SK-N-SH treated with all-trans-retinoic acid at 6 μM for 48 hours (cell line): ENCODE data around the gene C8A.

Experiments used
- ATAC-seq: fragments of 200-7000 bp; cut with Tn5 transposase; 3 replicates; pipeline ENCODE4 v1.9.1; 2020; ENCODE audit warnings: mild to moderate bottlenecking, moderate library complexity
- ARNTL ChIP-seq: fragments of 450-650 bp; formaldehyde crosslinking; IDR thresholded peaks from 2 replicates; pipeline ENCODE4 v1.5.0; 2020; ENCODE audit warnings: low read depth, mild to moderate bottlenecking, moderate library complexity, borderline replicate concordance
- CSDC2 ChIP-seq: fragments of 250-450 bp; sonication (Bioruptor Pico); IDR thresholded peaks from 2 replicates; pipeline ENCODE4 v1.5.0; 2020; ENCODE audit warnings: mild to moderate bottlenecking, moderate library complexity
- GLIS3 ChIP-seq: fragments of 250-450 bp; sonication (Bioruptor Pico); IDR thresholded peaks from 2 replicates; pipeline ENCODE4 v1.5.0; 2020; ENCODE audit warnings: mild to moderate bottlenecking, moderate library complexity
- ISL1 ChIP-seq: fragments of 250-450 bp; sonication (Bioruptor Pico); IDR thresholded peaks from 2 replicates; pipeline ENCODE4 v2.1.2; 2022; ENCODE audit warnings: mild to moderate bottlenecking, moderate library complexity
- OSR1 ChIP-seq: fragments of 250-450 bp; sonication (Bioruptor Pico); IDR thresholded peaks from 2 replicates; pipeline ENCODE4 v1.8.0; 2022; ENCODE audit warnings: moderate library complexity, mild to moderate bottlenecking, inconsistent platforms
- PPARA ChIP-seq: fragments of 250-450 bp; sonication (Bioruptor Pico); IDR thresholded peaks from 2 replicates; pipeline ENCODE4 v1.5.0; 2020; ENCODE audit warnings: mild to moderate bottlenecking, borderline replicate concordance
- RARB ChIP-seq: fragments of 250-450 bp; sonication (Bioruptor Pico); IDR thresholded peaks from 2 replicates; pipeline ENCODE4 v1.8.0; 2021; ENCODE audit warnings: mild to moderate bottlenecking, moderate library complexity
- SNAI2 ChIP-seq: fragments of 250-450 bp; sonication (Bioruptor Pico); IDR thresholded peaks from 2 replicates; pipeline ENCODE4 v1.5.0; 2020; ENCODE audit warnings: mild to moderate bottlenecking, moderate library complexity
- TCF4 ChIP-seq: fragments of 250-450 bp; sonication (Bioruptor Pico); IDR thresholded peaks from 2 replicates; pipeline ENCODE4 v1.8.0; 2021; ENCODE audit warnings: mild to moderate bottlenecking, moderate library complexity, borderline replicate concordance
- TOX ChIP-seq: fragments of 250-450 bp; sonication (Bioruptor Pico); IDR thresholded peaks from 2 replicates; pipeline ENCODE4 v1.8.0; 2021; ENCODE audit warnings: mild to moderate bottlenecking, moderate library complexity, borderline replicate concordance
- ZFP3 ChIP-seq: fragments of 250-450 bp; sonication (Bioruptor Pico); IDR thresholded peaks from 2 replicates; pipeline ENCODE4 v1.5.0; 2020; ENCODE audit warnings: mild to moderate bottlenecking, moderate library complexity
- ZFP30 ChIP-seq: fragments of 450-650 bp; formaldehyde crosslinking; IDR thresholded peaks from 2 replicates; pipeline ENCODE4 v1.5.0; 2022; ENCODE audit warnings: mild to moderate bottlenecking, moderate library complexity
- ZNF565 ChIP-seq: fragments of 450-650 bp; formaldehyde crosslinking; conservative IDR thresholded peaks from 2 replicates; pipeline ENCODE4 v1.5.0; 2020; ENCODE audit warnings: low read depth, mild to moderate bottlenecking, moderate library complexity
- ZNF70 ChIP-seq: fragments of 450-650 bp; formaldehyde crosslinking; IDR thresholded peaks from 2 replicates; pipeline ENCODE4 v1.5.0; 2020; ENCODE audit warnings: mild to moderate bottlenecking, moderate library complexity
- TF ChIP-seq, protein P1 (sequence below): fragments of 250-450 bp; sonication (Bioruptor Pico); IDR thresholded peaks from 2 replicates; pipeline ENCODE4 v1.8.0; 2021; ENCODE audit warnings: low read depth, mild to moderate bottlenecking, moderate library complexity, borderline replicate concordance
- TF ChIP-seq, protein P2 (sequence below): fragments of 250-450 bp; sonication (Bioruptor Pico); IDR thresholded peaks from 2 replicates; pipeline ENCODE4 v1.5.1; 2020; ENCODE audit warnings: low read depth, mild to moderate bottlenecking, moderate library complexity
- TF ChIP-seq, protein P3 (sequence below): fragments of 250-450 bp; sonication (Bioruptor Pico); IDR thresholded peaks from 2 replicates; pipeline ENCODE4 v1.5.0; 2020; ENCODE audit warnings: mild to moderate bottlenecking, moderate library complexity
- TF ChIP-seq, protein P4 (sequence below): fragments of 250-450 bp; sonication (Bioruptor Pico); IDR thresholded peaks from 2 replicates; pipeline ENCODE4 v1.5.1; 2021; ENCODE audit warnings: mild to moderate bottlenecking, moderate library complexity

Gene C8A

DNA sequence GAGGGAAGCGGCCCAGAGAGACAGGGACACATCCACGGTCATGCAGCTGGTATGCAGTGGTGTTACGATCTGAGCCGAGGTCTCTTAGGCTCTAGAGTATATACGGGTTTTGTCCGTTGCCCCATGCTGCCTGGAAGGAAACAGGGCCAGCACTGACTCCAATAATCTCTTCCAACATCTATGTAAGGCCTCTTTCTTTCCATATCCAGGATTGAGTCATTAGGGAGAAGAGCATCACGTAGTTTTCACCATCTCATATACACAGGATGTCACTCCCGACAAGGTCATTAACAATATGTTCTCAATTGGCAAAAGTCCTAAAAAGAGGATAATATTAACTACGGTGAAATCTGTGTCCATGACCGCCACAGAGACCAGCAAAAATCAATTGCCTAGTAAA lies 106.8 kb downstream of the C8A start:
- no peak for TF ChIP-seq SNAI2 (CRISPR knock-in tag)
- no peak for TF ChIP-seq TOX
- TF ChIP-seq, protein P1, sequence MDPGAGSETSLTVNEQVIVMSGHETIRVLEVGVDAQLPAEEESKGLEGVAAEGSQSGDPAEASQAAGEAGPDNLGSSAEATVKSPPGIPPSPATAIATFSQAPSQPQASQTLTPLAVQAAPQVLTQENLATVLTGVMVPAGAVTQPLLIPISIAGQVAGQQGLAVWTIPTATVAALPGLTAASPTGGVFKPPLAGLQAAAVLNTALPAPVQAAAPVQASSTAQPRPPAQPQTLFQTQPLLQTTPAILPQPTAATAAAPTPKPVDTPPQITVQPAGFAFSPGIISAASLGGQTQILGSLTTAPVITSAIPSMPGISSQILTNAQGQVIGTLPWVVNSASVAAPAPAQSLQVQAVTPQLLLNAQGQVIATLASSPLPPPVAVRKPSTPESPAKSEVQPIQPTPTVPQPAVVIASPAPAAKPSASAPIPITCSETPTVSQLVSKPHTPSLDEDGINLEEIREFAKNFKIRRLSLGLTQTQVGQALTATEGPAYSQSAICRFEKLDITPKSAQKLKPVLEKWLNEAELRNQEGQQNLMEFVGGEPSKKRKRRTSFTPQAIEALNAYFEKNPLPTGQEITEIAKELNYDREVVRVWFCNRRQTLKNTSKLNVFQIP: no peak
- TF ChIP-seq TCF4 (CRISPR knock-in tag): no peak
- TF ChIP-seq, protein P2, sequence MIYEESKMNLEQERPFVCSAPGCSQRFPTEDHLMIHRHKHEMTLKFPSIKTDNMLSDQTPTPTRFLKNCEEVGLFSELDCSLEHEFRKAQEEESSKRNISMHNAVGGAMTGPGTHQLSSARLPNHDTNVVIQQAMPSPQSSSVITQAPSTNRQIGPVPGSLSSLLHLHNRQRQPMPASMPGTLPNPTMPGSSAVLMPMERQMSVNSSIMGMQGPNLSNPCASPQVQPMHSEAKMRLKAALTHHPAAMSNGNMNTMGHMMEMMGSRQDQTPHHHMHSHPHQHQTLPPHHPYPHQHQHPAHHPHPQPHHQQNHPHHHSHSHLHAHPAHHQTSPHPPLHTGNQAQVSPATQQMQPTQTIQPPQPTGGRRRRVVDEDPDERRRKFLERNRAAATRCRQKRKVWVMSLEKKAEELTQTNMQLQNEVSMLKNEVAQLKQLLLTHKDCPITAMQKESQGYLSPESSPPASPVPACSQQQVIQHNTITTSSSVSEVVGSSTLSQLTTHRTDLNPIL (CRISPR knock-in tag): no peak
- no peak for TF ChIP-seq RARB (CRISPR knock-in tag)
- no peak for TF ChIP-seq ZNF565 (CRISPR knock-in tag)
- TF ChIP-seq ZNF70 (CRISPR knock-in tag): no peak
- TF ChIP-seq, protein P3, sequence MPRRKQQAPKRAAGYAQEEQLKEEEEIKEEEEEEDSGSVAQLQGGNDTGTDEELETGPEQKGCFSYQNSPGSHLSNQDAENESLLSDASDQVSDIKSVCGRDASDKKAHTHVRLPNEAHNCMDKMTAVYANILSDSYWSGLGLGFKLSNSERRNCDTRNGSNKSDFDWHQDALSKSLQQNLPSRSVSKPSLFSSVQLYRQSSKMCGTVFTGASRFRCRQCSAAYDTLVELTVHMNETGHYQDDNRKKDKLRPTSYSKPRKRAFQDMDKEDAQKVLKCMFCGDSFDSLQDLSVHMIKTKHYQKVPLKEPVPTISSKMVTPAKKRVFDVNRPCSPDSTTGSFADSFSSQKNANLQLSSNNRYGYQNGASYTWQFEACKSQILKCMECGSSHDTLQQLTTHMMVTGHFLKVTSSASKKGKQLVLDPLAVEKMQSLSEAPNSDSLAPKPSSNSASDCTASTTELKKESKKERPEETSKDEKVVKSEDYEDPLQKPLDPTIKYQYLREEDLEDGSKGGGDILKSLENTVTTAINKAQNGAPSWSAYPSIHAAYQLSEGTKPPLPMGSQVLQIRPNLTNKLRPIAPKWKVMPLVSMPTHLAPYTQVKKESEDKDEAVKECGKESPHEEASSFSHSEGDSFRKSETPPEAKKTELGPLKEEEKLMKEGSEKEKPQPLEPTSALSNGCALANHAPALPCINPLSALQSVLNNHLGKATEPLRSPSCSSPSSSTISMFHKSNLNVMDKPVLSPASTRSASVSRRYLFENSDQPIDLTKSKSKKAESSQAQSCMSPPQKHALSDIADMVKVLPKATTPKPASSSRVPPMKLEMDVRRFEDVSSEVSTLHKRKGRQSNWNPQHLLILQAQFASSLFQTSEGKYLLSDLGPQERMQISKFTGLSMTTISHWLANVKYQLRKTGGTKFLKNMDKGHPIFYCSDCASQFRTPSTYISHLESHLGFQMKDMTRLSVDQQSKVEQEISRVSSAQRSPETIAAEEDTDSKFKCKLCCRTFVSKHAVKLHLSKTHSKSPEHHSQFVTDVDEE (CRISPR knock-in tag): no peak
- TF ChIP-seq PPARA (CRISPR knock-in tag): no peak
- TF ChIP-seq ISL1: no peak
- TF ChIP-seq ARNTL (CRISPR knock-in tag): no peak
- ATAC-seq: no peak

DNA sequence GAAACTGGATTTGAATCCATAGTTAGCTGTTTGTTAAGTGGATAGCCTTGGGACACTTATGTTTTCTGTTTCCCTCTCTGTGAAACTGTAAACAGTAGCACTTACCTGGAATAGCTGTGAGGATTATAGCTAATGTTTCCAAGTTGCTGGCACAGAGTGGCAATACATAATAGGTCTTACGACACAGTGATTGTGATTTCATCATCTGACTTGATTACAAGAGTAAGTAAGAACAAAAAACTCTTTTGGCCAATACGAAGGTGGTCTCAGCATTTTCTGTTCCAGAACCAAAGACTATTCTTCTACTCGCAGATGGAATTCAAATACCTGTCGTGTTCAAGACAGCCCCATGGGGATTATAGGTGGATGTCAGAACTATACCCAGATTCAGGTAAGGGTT lies 109.1 kb downstream of the C8A start:
- no peak for ATAC-seq
- no peak for TF ChIP-seq CSDC2
- no peak for TF ChIP-seq ZNF70 (CRISPR knock-in tag)
- TF ChIP-seq, protein P4, sequence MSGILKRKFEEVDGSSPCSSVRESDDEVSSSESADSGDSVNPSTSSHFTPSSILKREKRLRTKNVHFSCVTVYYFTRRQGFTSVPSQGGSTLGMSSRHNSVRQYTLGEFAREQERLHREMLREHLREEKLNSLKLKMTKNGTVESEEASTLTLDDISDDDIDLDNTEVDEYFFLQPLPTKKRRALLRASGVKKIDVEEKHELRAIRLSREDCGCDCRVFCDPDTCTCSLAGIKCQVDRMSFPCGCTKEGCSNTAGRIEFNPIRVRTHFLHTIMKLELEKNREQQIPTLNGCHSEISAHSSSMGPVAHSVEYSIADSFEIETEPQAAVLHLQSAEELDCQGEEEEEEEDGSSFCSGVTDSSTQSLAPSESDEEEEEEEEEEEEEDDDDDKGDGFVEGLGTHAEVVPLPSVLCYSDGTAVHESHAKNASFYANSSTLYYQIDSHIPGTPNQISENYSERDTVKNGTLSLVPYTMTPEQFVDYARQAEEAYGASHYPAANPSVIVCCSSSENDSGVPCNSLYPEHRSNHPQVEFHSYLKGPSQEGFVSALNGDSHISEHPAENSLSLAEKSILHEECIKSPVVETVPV (CRISPR knock-in tag): no peak
- TF ChIP-seq GLIS3 (CRISPR knock-in tag): no peak
- TF ChIP-seq ZNF565 (CRISPR knock-in tag): no peak
- TF ChIP-seq ZFP30: no peak

DNA sequence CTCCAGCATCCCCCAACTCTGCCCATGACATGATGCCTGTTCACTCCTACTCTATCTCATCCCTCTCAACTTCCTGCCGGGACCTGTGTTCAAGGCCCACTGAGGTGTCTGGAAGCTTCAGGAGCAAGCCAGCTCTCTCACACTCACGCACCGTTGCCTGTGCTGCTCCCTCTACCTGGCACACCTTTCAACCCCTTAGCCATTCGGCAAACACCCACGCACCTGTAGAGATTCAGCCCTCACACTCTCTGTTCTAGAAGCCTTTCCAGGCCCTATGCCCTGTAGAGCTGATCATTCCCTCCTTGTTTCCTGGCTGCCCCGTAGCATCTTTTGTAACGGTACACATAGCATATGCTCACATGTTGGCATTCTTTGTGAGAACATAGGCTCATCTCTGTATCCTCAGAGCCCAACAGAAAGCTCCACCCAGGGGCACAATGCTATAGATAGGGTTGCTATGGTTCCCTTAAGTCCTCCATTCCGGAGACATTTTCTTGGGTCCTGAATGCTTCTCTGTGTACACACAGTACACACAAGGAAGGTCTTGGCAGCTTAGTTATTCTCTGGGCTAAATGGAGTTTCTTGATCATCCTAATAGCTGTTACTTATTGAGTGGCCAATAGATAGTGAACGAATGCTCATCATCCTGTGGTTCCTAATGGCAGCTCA lies 109.9 kb downstream of the C8A start:
- TF ChIP-seq, protein P2 (CRISPR knock-in tag): no peak
- TF ChIP-seq PPARA (CRISPR knock-in tag): no peak
- no peak for TF ChIP-seq ARNTL (CRISPR knock-in tag)
- no peak for TF ChIP-seq TCF4 (CRISPR knock-in tag)
- TF ChIP-seq RARB (CRISPR knock-in tag): no peak
- no peak for TF ChIP-seq OSR1 (CRISPR knock-in tag)
- TF ChIP-seq, protein P3 (CRISPR knock-in tag): no peak
- TF ChIP-seq, protein P4 (CRISPR knock-in tag): no peak
- TF ChIP-seq GLIS3 (CRISPR knock-in tag): no peak
- TF ChIP-seq ZFP3 (CRISPR knock-in tag): no peak
- no peak for TF ChIP-seq ZFP30

More for the DNA sequence above, 109.9 kb downstream of the C8A start:
- ATAC-seq: no peak
